Measurements from ENCODE around the gene TP53BP2. TPM values are rescaled to one million over a fixed set of nuclear protein-coding genes. Genes with fewer than 3 reads are reported as not detected.

TP53BP2 gene
- total and polyA plus RNA-seq, 2 donors (not counting 3 experiments of a cell fraction or from before 2014, with no cell fraction given): 21.9 to 51.9 TPM

GRCh38 chr1:223813645-223814044, 32.1 kb downstream of the TP53BP2 start:
- no TSS peak for BruUV-seq (replicated peaks)
- peaks cover 2% of the 10 kb centered on the region for H3K9me1 ChIP-seq (replicated peaks; ENCODE audit: control insufficient read depth, extremely low read depth, insufficient read depth, low read length)
- H4K20me1 ChIP-seq (replicated peaks; ENCODE audit: control insufficient read depth, extremely low read depth, insufficient read depth, low read length): no peaks in the 10 kb centered on the region
- ChIA-PET CTCF (interaction anchor here (1.2 kb wide), 1 partner anchor 12 kb away, joined by 3 read pairs; no protein-coding TSS in a partner anchor), POLR2A (no interaction called here)
- H3K4me3 ChIP-seq (replicated peaks in 1 of 3; ENCODE audit: insufficient read depth in 1 of 3, low read depth in 1 of 3, low read length in 3 of 3): no peak overlapping the region
- peaks cover 14% of the 10 kb centered on the region for H3K4me1 ChIP-seq (ENCODE audit: control insufficient read depth, extremely low read depth, insufficient read depth, low read length)
- H3K4me2 ChIP-seq (ENCODE audit: insufficient read depth, low read length): no peak overlapping the region
- FAIRE-seq (no peak), DNase-seq (ENCODE audit: low read depth, low spot score) (no peak)
- TF ChIP-seq EZH2 (IDR thresholded peaks at IDR 0.05; ENCODE audit: borderline replicate concordance, low read depth, low read length, severe bottlenecking) (no peak), JUN (IDR thresholded peaks at IDR 0.05; ENCODE audit: borderline replicate concordance, insufficient read depth, insufficient read length, low read depth) (no peak), POLR2AphosphoS5 (IDR thresholded peaks at IDR 0.05; ENCODE audit: insufficient read depth, low read depth, low read length) (no peak), MYC (IDR thresholded peaks at IDR 0.05; ENCODE audit: low read depth, low read length) (no peak), MAX (IDR thresholded peaks at IDR 0.05; ENCODE audit: insufficient read depth, insufficient read length) (no peak), FOS (IDR thresholded peaks at IDR 0.05; ENCODE audit: borderline replicate concordance, insufficient read depth, low read length) (no peak), POLR2A (IDR thresholded peaks at IDR 0.05; ENCODE audit: low read depth, low read length) (no peak), GATA2 (IDR thresholded peaks at IDR 0.05; ENCODE audit: insufficient read depth, insufficient read length, low read depth, low read length) (no peak)
- TF ChIP-seq, protein P1, sequence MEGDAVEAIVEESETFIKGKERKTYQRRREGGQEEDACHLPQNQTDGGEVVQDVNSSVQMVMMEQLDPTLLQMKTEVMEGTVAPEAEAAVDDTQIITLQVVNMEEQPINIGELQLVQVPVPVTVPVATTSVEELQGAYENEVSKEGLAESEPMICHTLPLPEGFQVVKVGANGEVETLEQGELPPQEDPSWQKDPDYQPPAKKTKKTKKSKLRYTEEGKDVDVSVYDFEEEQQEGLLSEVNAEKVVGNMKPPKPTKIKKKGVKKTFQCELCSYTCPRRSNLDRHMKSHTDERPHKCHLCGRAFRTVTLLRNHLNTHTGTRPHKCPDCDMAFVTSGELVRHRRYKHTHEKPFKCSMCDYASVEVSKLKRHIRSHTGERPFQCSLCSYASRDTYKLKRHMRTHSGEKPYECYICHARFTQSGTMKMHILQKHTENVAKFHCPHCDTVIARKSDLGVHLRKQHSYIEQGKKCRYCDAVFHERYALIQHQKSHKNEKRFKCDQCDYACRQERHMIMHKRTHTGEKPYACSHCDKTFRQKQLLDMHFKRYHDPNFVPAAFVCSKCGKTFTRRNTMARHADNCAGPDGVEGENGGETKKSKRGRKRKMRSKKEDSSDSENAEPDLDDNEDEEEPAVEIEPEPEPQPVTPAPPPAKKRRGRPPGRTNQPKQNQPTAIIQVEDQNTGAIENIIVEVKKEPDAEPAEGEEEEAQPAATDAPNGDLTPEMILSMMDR (IDR thresholded peaks at IDR 0.05; ENCODE audit: extremely low read depth in 1 of 2, insufficient read depth in 1 of 2, low read depth in 1 of 2, low read length in 2 of 2): no peak
- dilution Hi-C loops (cut with MboI; ENCODE audit: extremely low pct_ligation_motif_present, low sequenced_read_pairs) (no loop called here), intact Hi-C loops (cut with micrococcal nuclease) (loop anchor here (5.0 kb wide), 1 partner anchor 299 kb away; the partner anchor contains the start of gene FBXO28)
- no peaks in the 10 kb centered on the region for H3K9me3 ChIP-seq (replicated peaks; ENCODE audit: control insufficient read depth, insufficient read depth, low read length)
- H3K9ac ChIP-seq (replicated peaks; ENCODE audit: extremely low read depth, insufficient read depth, low read length): no peak overlapping the region
- peaks cover 18% of the 10 kb centered on the region for H3K79me2 ChIP-seq (ENCODE audit: control insufficient read depth, insufficient read depth, low read length)
- peaks cover 5 to 8% of the 10 kb centered on the region in 2 experiments for H3K36me3 ChIP-seq (ENCODE audit: control insufficient read depth in 2 of 2, extremely low read depth in 1 of 2, insufficient read depth in 2 of 2, low read length in 2 of 2)
- H3K27ac ChIP-seq (ENCODE audit: insufficient read depth, low read depth, low read length): no peak overlapping the region
- H2AFZ ChIP-seq (ENCODE audit: low read depth, low read length): no peak overlapping the region
- H3K27me3 ChIP-seq (ENCODE audit: control insufficient read depth in 2 of 2, insufficient read depth in 2 of 2, low read length in 2 of 2): no peaks in the 10 kb centered on the region
